Adrenal gland (tissue), 5 donors: ENCODE results near the gene TLE5.

Experiments used
- CTCF ChIP-seq, 6 experiments: fragments of 450-650 bp in 4 of 6; fragments of 200-600 bp in 2 of 6; sonication (generic) in 1 of 6; IDR thresholded peaks; 1 replicate in 5 of 6; 2 replicates in 1 of 6; pipeline versions ENCODE4 v1.5.1 to v1.8.0; 2016 to 2021; ENCODE audit warnings: antibody characterized with exemption in 6 of 6, mild to moderate bottlenecking in 2 of 6, moderate library complexity in 1 of 6
- POLR2A ChIP-seq, 2 donors: fragments of 450-650 bp; IDR thresholded peaks; one replicate each; pipeline ENCODE4 v1.6.1; 2017; ENCODE audit warnings: antibody characterized with exemption in 2 of 2, mild to moderate bottlenecking in 2 of 2, moderate library complexity in 1 of 2
- donor health status: DM: no; HTN: no; CAD: no.

- TF ChIP-seq CTCF (IDR thresholded peaks at IDR 0.05) (no peak), POLR2A (IDR thresholded peaks at IDR 0.05) (no peak)
Measured at GRCh38 chr19:3008994-3009393, 53.3 kb downstream of the TLE5 start.
